K562 (cell line): ENCODE measurements around the gene SLC25A42. TPM values are rescaled to one million over a fixed set of nuclear protein-coding genes. Genes with fewer than 3 reads are reported as not detected.

Source experiments
- E2F8 ChIP-seq: fragments of 450-650 bp; IDR thresholded peaks from 2 replicates; pipeline ENCODE4 v1.7.1; 2018; ENCODE audit warnings: mild to moderate bottlenecking, low read depth; ENCODE audit not compliant: partially characterized antibody
- MCM3 ChIP-seq: fragments of 450-650 bp; IDR thresholded peaks from 2 replicates; pipeline ENCODE4 v1.6.1; 2016
- NRF1 ChIP-seq, 2 experiments: fragments of 450-650 bp; IDR thresholded peaks in 1 of 2; conservative IDR thresholded peaks in 1 of 2; 2 replicates each; pipeline ENCODE4 v1.6.1; 2014; ENCODE audit warnings: mild to moderate bottlenecking in 2 of 2
- ZBTB26 ChIP-seq: fragments of 450-650 bp; formaldehyde crosslinking; IDR thresholded peaks from 2 replicates; pipeline ENCODE4 v1.4.0; 2022; ENCODE audit warnings: missing genetic modification characterization
- ZBTB34 ChIP-seq: fragments of 250-450 bp; sonication (Bioruptor Pico); IDR thresholded peaks from 2 replicates; pipeline ENCODE4 v1.8.0; 2021; ENCODE audit warnings: mild to moderate bottlenecking, moderate library complexity
- ZBTB40 ChIP-seq, 2 experiments: fragments of 450-650 bp in 1 of 2; sonication (generic) in 1 of 2; formaldehyde crosslinking in 1 of 2; IDR thresholded peaks; 2 replicates each; pipeline versions ENCODE4 v1.7.1 to v1.9.0; 2016 to 2022; ENCODE audit warnings: inconsistent platforms in 1 of 2, mild to moderate bottlenecking in 1 of 2, missing genetic modification reagents in 1 of 2
- ZC3H4 ChIP-seq: sonication (generic); formaldehyde crosslinking; IDR thresholded peaks from 2 replicates; pipeline ENCODE4 v1.9.0; 2021; ENCODE audit warnings: missing genetic modification reagents, borderline replicate concordance
- ZKSCAN1 ChIP-seq: fragments of 150-350 bp; IDR thresholded peaks from 2 replicates; pipeline ENCODE4 v1.6.1; 2016; ENCODE audit warnings: low read depth, low read length
- ZNF124 ChIP-seq: sonication (generic); formaldehyde crosslinking; IDR thresholded peaks from 2 replicates; pipeline ENCODE4 v1.8.1; 2022; ENCODE audit warnings: missing genetic modification reagents
- ZNF146 ChIP-seq: IDR thresholded peaks from one replicate; pipeline ENCODE4 v1.6.1; 2018; ENCODE audit warnings: missing compliant biosample characterization; ENCODE audit not compliant: unreplicated experiment
- polyA plus RNA-seq, 8 experiments: library from polyadenylated mRNA; depleted of rRNA in 4 of 8; stranded (reverse) in 5 of 8; unstranded in 3 of 8; fragments of >200 nt; fragmentation: Nextera tagmentation in 2 of 8; fragmentation: Illumina TruSeq in 1 of 8; extraction: Ambion mirVana in 2 of 8; extraction: Trizol in 1 of 8; gene quantifications; 2 replicates each; pipeline versions ENCODE4 v1.2.1 to v1.2.3, GENCODE V29; 2011 to 2014; ENCODE audit warnings: inconsistent platforms in 1 of 8, missing spikeins in 1 of 8
- total RNA-seq, 7 experiments: library from RNA; depleted of rRNA in 6 of 7; stranded (reverse); fragments of >200 nt in 6 of 7; fragmentation: Illumina TruSeq in 2 of 7; extraction: Trizol in 2 of 7; gene quantifications; 2 replicates each; pipeline versions ENCODE4 v1.2.1 to v1.2.3, GENCODE V29; 2011 to 2021; ENCODE audit warnings: low replicate concordance in 1 of 7

The SLC25A42 gene
- total and polyA plus RNA-seq, 9 of the 15 experiments (the other 6 are each of a cell fraction or from before 2014, with no cell fraction given), result 0.59 to 32.2 (median 14.1) TPM

GRCh38 chr19:19063183-19064097 lies at the start of gene SLC25A42 (continued):
- TF ChIP-seq ZBTB40 (IDR thresholded peaks at IDR 0.05) (peak; percentile 50; the same call in 1 of the 2 replicates), ZBTB40 (CRISPR knock-in tag; IDR thresholded peaks at IDR 0.05) (no peak), MCM3 (no peak), ZKSCAN1 (no peak), ZNF146 (CRISPR knock-in tag) (no peak), E2F8 (peak; percentile 73), NRF1 (conservative IDR thresholded peaks at IDR 0.05 in 1 of 2, IDR thresholded peaks at IDR 0.05 in 1 of 2) (peak; percentile 82 to 86), ZNF124 (CRISPR knock-in tag) (no peak), ZBTB34 (CRISPR knock-in tag) (no peak), ZC3H4 (CRISPR knock-in tag) (no peak), ZBTB26 (CRISPR knock-in tag) (0 out of 2 replicates have a peak, but pooled peaks have one; percentile 9)
